A549 (cell line): ENCODE data around the gene TOGARAM2. TPM values are rescaled to one million over a fixed set of nuclear protein-coding genes. Genes with fewer than 3 reads are reported as not detected.
A peak's percentile ranks its signal among the peaks of the same experiment; 100 is the strongest.

Source experiments
- ATAC-seq, 2 experiments: fragments of 200-7000 bp in 1 of 2; fragments of >200 bp in 1 of 2; cut with Nextera tagmentation in 1 of 2; cut with Tn5 transposase in 1 of 2; 3 replicates each; pipeline versions ENCODE4 v1.8.0 to v1.9.1; 2018 to 2020; ENCODE audit warnings: mild to moderate bottlenecking in 1 of 2, moderate library complexity in 1 of 2
- CTCF ChIA-PET: fragments of 300-600 bp; sonication (Branson Sonifier 250); formaldehyde crosslinking; extraction: SDS; loops from one replicate; lab custom pipeline; 2021; ENCODE audit warnings: antibody characterized with exemption, inconsistent platforms; lab: Yijun Ruan, JAX
- POLR2A ChIA-PET: fragments of 350-600 bp; formaldehyde crosslinking; extraction: SDS; loops from one replicate; lab custom pipeline; 2021; ENCODE audit warnings: antibody characterized with exemption, inconsistent platforms; lab: Yijun Ruan, JAX
- DNase-seq, 2 experiments: peaks; one replicate each; pipeline versions ENCODE4 v3.0.0 to v3.0.0-alpha.2; 2011 to 2016; ENCODE audit warnings: low read depth in 1 of 2, low spot score in 1 of 2
- FAIRE-seq: peaks from 2 replicates; lab custom pipeline; 2011; peaks lifted over from hg19 to GRCh38; lab: Jason Lieb, UNC
- H3K27ac ChIP-seq, 2 experiments: fragments of >200 bp; sonication (Bioruptor Twin); formaldehyde crosslinking; 3 replicates each; pipeline ENCODE4 v1.5.1; 2016 to 2017
- H3K4me1 ChIP-seq: fragments of >200 bp; sonication (Bioruptor Twin); formaldehyde crosslinking; 3 replicates; pipeline ENCODE4 v1.6.1; 2016
- H3K4me2 ChIP-seq: fragments of >200 bp; sonication (Bioruptor Twin); formaldehyde crosslinking; 3 replicates; pipeline ENCODE4 v1.6.1; 2016
- H3K4me3 ChIP-seq: fragments of >200 bp; sonication (Bioruptor Twin); formaldehyde crosslinking; 3 replicates; pipeline ENCODE4 v1.5.1; 2016
- H3K9me3 ChIP-seq: fragments of >200 bp; sonication (Bioruptor Twin); formaldehyde crosslinking; 3 replicates; pipeline ENCODE4 v1.6.1; 2016
- BHLHE40 ChIP-seq: IDR thresholded peaks from 2 replicates; pipeline ENCODE4 v1.6.1; 2012; ENCODE audit warnings: low read depth, low read length, inconsistent platforms
- CBX2 ChIP-seq: fragments of 200-600 bp; sonication (generic); IDR thresholded peaks from 2 replicates; pipeline ENCODE4 v1.6.1; 2016; ENCODE audit warnings: low read depth, mild to moderate bottlenecking, borderline replicate concordance
- CHD2 ChIP-seq: fragments of 150-350 bp; IDR thresholded peaks from 2 replicates; pipeline ENCODE4 v1.6.1; 2014; ENCODE audit warnings: low read length; ENCODE audit not compliant: partially characterized antibody
- CHD4 ChIP-seq: fragments of 200-600 bp; sonication (generic); IDR thresholded peaks from 2 replicates; pipeline ENCODE4 v1.6.1; 2016; ENCODE audit warnings: antibody characterized with exemption, mild to moderate bottlenecking, borderline replicate concordance
- E2F6 ChIP-seq: IDR thresholded peaks from 2 replicates; pipeline ENCODE4 v1.6.1; 2012; ENCODE audit warnings: low read depth, borderline replicate concordance
- EHF ChIP-seq: fragments of 250-450 bp; sonication (Bioruptor Pico); IDR thresholded peaks from 2 replicates; pipeline ENCODE4 v1.5.0; 2020; ENCODE audit warnings: mild to moderate bottlenecking
- EHMT2 ChIP-seq: fragments of 200-600 bp; sonication (generic); IDR thresholded peaks from 2 replicates; pipeline ENCODE4 v1.6.1; 2016; ENCODE audit warnings: antibody characterized with exemption, low read depth, mild to moderate bottlenecking, moderate library complexity
- FOSB ChIP-seq: fragments of 250-450 bp; sonication (Bioruptor Pico); IDR thresholded peaks from 2 replicates; pipeline ENCODE4 v1.5.0; 2020; ENCODE audit warnings: mild to moderate bottlenecking, moderate library complexity
- FOSL2 ChIP-seq, 2 experiments: fragments of 450-650 bp in 1 of 2; fragments of >200 bp in 1 of 2; sonication (Bioruptor Twin) in 1 of 2; formaldehyde crosslinking; IDR thresholded peaks; 2 replicates each; pipeline versions ENCODE4 v1.5.0 to v1.6.1; 2016 to 2020; ENCODE audit warnings: mild to moderate bottlenecking in 1 of 2, moderate library complexity in 1 of 2
- FOXS1 ChIP-seq: fragments of 250-450 bp; sonication (Bioruptor Pico); IDR thresholded peaks from 2 replicates; pipeline ENCODE4 v1.5.0; 2020; ENCODE audit warnings: mild to moderate bottlenecking, moderate library complexity
- HDAC2 ChIP-seq: fragments of 200-600 bp; sonication (generic); IDR thresholded peaks from 2 replicates; pipeline ENCODE4 v1.6.1; 2016
- HMGXB4 ChIP-seq: fragments of 250-450 bp; sonication (Bioruptor Pico); IDR thresholded peaks from 2 replicates; pipeline ENCODE4 v1.5.0; 2021; ENCODE audit warnings: mild to moderate bottlenecking, moderate library complexity, borderline replicate concordance
- HOXA7 ChIP-seq: fragments of 250-450 bp; sonication (Bioruptor Pico); IDR thresholded peaks from 2 replicates; pipeline ENCODE4 v1.5.0; 2020; ENCODE audit warnings: mild to moderate bottlenecking, moderate library complexity
- HOXB13 ChIP-seq: fragments of 250-450 bp; sonication (Bioruptor Pico); IDR thresholded peaks from 2 replicates; pipeline ENCODE4 v1.5.0; 2020; ENCODE audit warnings: low read depth, mild to moderate bottlenecking, moderate library complexity
- JUN ChIP-seq, 2 experiments: fragments of >200 bp; sonication (Bioruptor Twin); formaldehyde crosslinking; IDR thresholded peaks; 2 replicates in 1 of 2; 3 replicates in 1 of 2; pipeline ENCODE4 v1.6.1; 2016 to 2017
- JUNB ChIP-seq: fragments of >200 bp; sonication (Bioruptor Twin); formaldehyde crosslinking; IDR thresholded peaks from 2 replicates; pipeline ENCODE4 v1.6.1; 2016
- KDM1A ChIP-seq: fragments of 200-600 bp; sonication (generic); IDR thresholded peaks from 2 replicates; pipeline ENCODE4 v1.6.1; 2016; ENCODE audit warnings: low read depth, mild to moderate bottlenecking
- KDM5A ChIP-seq: fragments of 200-600 bp; sonication (generic); IDR thresholded peaks from 2 replicates; pipeline ENCODE4 v1.6.1; 2016; ENCODE audit warnings: antibody characterized with exemption, mild to moderate bottlenecking
- MAFK ChIP-seq: fragments of 450-650 bp; IDR thresholded peaks from 2 replicates; pipeline ENCODE4 v1.6.1; 2014; ENCODE audit not compliant: partially characterized antibody
- MAZ ChIP-seq: fragments of 150-350 bp; IDR thresholded peaks from 2 replicates; pipeline ENCODE4 v1.6.1; 2014; ENCODE audit warnings: antibody characterized with exemption, low read depth, low read length, borderline replicate concordance
- NFE2L2 ChIP-seq: fragments of 150-350 bp; conservative IDR thresholded peaks from 2 replicates; pipeline ENCODE4 v1.6.1; 2014; ENCODE audit warnings: low read length
- NPAS2 ChIP-seq: fragments of 250-450 bp; sonication (Bioruptor Pico); IDR thresholded peaks from 2 replicates; pipeline ENCODE4 v1.8.0; 2022; ENCODE audit warnings: mild to moderate bottlenecking, moderate library complexity, borderline replicate concordance
- NR3C1 ChIP-seq: fragments of >200 bp; sonication (Bioruptor Twin); formaldehyde crosslinking; IDR thresholded peaks from 3 replicates; pipeline ENCODE4 v1.6.1; 2017
- PBX3 ChIP-seq: IDR thresholded peaks from 2 replicates; pipeline ENCODE4 v1.6.1; 2012
- PHF8 ChIP-seq: fragments of 200-600 bp; sonication (generic); IDR thresholded peaks from 2 replicates; pipeline ENCODE4 v1.6.1; 2016; ENCODE audit warnings: low read depth, mild to moderate bottlenecking, antibody characterized with exemption, moderate library complexity, borderline replicate concordance
- POLR2A ChIP-seq: IDR thresholded peaks from 2 replicates; pipeline ENCODE4 v1.6.1; 2012; ENCODE audit warnings: mild to moderate bottlenecking, low read length
- POLR2AphosphoS2 ChIP-seq: conservative IDR thresholded peaks from 2 replicates; pipeline ENCODE4 v1.6.1; 2012; ENCODE audit warnings: low read length, improper control_type of control experiment, inconsistent platforms
- RAD21 ChIP-seq, 2 experiments: fragments of >200 bp in 1 of 2; sonication (Bioruptor Twin) in 1 of 2; formaldehyde crosslinking in 1 of 2; IDR thresholded peaks in 1 of 2; conservative IDR thresholded peaks in 1 of 2; 2 replicates in 1 of 2; 3 replicates in 1 of 2; pipeline ENCODE4 v1.6.1; 2012 to 2018; ENCODE audit warnings: inconsistent platforms in 1 of 2
- RARB ChIP-seq: fragments of 250-450 bp; sonication (Bioruptor Pico); IDR thresholded peaks from 2 replicates; pipeline ENCODE4 v1.8.0; 2021; ENCODE audit warnings: mild to moderate bottlenecking, moderate library complexity
- RCOR1 ChIP-seq: fragments of 150-350 bp; IDR thresholded peaks from 2 replicates; pipeline ENCODE4 v1.6.1; 2014; ENCODE audit warnings: antibody characterized with exemption, low read length, low read depth
- REST ChIP-seq: fragments of 200-600 bp; sonication (generic); IDR thresholded peaks from 2 replicates; pipeline ENCODE4 v1.6.1; 2016; ENCODE audit warnings: antibody characterized with exemption, mild to moderate bottlenecking, moderate library complexity
- SMC3 ChIP-seq: fragments of >200 bp; sonication (Bioruptor Twin); formaldehyde crosslinking; IDR thresholded peaks from 3 replicates; pipeline ENCODE4 v1.6.1; 2018; ENCODE audit warnings: inconsistent platforms
- TFCP2L1 ChIP-seq: fragments of 250-450 bp; sonication (Bioruptor Pico); IDR thresholded peaks from 2 replicates; pipeline ENCODE4 v1.5.0; 2021; ENCODE audit warnings: mild to moderate bottlenecking
- TP53 ChIP-seq: fragments of 250-450 bp; sonication (Bioruptor Pico); IDR thresholded peaks from 2 replicates; pipeline ENCODE4 v1.5.0; 2021; ENCODE audit warnings: mild to moderate bottlenecking, moderate library complexity
- ZNF302 ChIP-seq: fragments of 250-450 bp; sonication (Bioruptor Pico); IDR thresholded peaks from 2 replicates; pipeline ENCODE4 v1.9.0; 2021; ENCODE audit warnings: inconsistent platforms, mild to moderate bottlenecking, moderate library complexity
- ZSCAN20 ChIP-seq: fragments of 250-450 bp; sonication (Bioruptor Pico); IDR thresholded peaks from 2 replicates; pipeline ENCODE4 v1.8.0; 2022; ENCODE audit warnings: mild to moderate bottlenecking, moderate library complexity
- WGBS: methylation state at CpG from one replicate; pipeline ENCODE4 v1.1.6; 2017; ENCODE audit errors: missing lambda C conversion rate; 5-methylcytosine and 5-hydroxymethylcytosine counted together
- polyA plus RNA-seq, 4 experiments: library from polyadenylated mRNA; depleted of rRNA in 3 of 4; stranded (reverse); fragments of >200 nt; fragmentation: RNase III in 1 of 4; extraction: RNeasy Plus Mini Kit Qiagen cat#74134 plus additional on column Dnase treatment in 1 of 4; gene quantifications; 2 replicates in 3 of 4; 3 replicates in 1 of 4; pipeline ENCODE4 v1.2.3, GENCODE V29; 2011 to 2017

TOGARAM2 gene
- polyA plus RNA-seq, 2 of the 4 experiments (the other 2 are of a cell fraction): 0.14 to 0.35 TPM

- Histone ChIP-seq H3K4me1 (peaks cover 7% of the 10 kb centered on the region; the same call in 2 of the 3 replicates), H3K9me3 (no peaks in the 10 kb centered on the region), H3K4me3 (no peak overlapping the region), H3K27ac (peak overlapping the region; percentile 19 to 66; a peak in 4 of 6 replicates), H3K4me2 (no peak overlapping the region)
- peak in 1 of 2 experiments; percentile 18 for DNase-seq
- ATAC-seq: peak in 1 of 2 experiments; percentile 28; a peak in 2 of 6 replicates
- ChIA-PET POLR2A (no interaction called here), CTCF (interaction anchor here (0.6 to 1.9 kb wide), 6 partner anchors 11 to 1062 kb away, joined by 3 to 4 read pairs (median 4); no protein-coding TSS in a partner anchor)
- WGBS: 73% methylated on average over 9 of the region's 9 CpGs
- no peak for FAIRE-seq
- TF ChIP-seq PHF8: no peak
- TF ChIP-seq CHD2: no peak
- 0 out of 2 replicates have a peak, but pooled peaks have one; percentile 17 for TF ChIP-seq HMGXB4 (CRISPR knock-in tag)
- TF ChIP-seq BHLHE40: no peak
- TF ChIP-seq FOSB (CRISPR knock-in tag): 0 out of 2 replicates have a peak, but pooled peaks have one; percentile 54
- no peak for TF ChIP-seq TFCP2L1 (CRISPR knock-in tag)
- TF ChIP-seq NFE2L2: peak; percentile 80
- peak; percentile 97 for TF ChIP-seq HOXB13
- no peak for TF ChIP-seq E2F6
- TF ChIP-seq POLR2AphosphoS2: no peak
- TF ChIP-seq PBX3: no peak
- no peak for TF ChIP-seq RARB (CRISPR knock-in tag)
- no peak for TF ChIP-seq CHD4
- no peak for TF ChIP-seq NR3C1
- TF ChIP-seq EHF (CRISPR knock-in tag): peak; percentile 95
- TF ChIP-seq EHMT2: no peak
- no peak for TF ChIP-seq KDM5A
- no peak for TF ChIP-seq FOSL2 (IDR thresholded peaks at IDR 0.05)
- no peak for TF ChIP-seq FOSL2 (CRISPR knock-in tag; IDR thresholded peaks at IDR 0.05)
- TF ChIP-seq ZSCAN20: peak; percentile 88; the same call in 1 of the 2 replicates
- TF ChIP-seq HOXA7 (CRISPR knock-in tag): peak; percentile 73; the same call in 1 of the 2 replicates
- TF ChIP-seq KDM1A: no peak
- no peak for TF ChIP-seq RCOR1
- no peak for TF ChIP-seq POLR2A
- no peak for TF ChIP-seq JUN (IDR thresholded peaks at IDR 0.05)
- peak; percentile 95 for TF ChIP-seq ZNF302 (CRISPR knock-in tag)
- TF ChIP-seq CBX2: no peak
- peak; percentile 86 for TF ChIP-seq MAFK
- no peak for TF ChIP-seq MAZ
- peak; percentile 94 for TF ChIP-seq FOXS1 (CRISPR knock-in tag)
- TF ChIP-seq HDAC2: no peak
- TF ChIP-seq SMC3: no peak
- no peak for TF ChIP-seq TP53
- no peak for TF ChIP-seq JUNB
- no peak for TF ChIP-seq RAD21 (conservative IDR thresholded peaks at IDR 0.05 in 1 of 2, IDR thresholded peaks at IDR 0.05 in 1 of 2)
- TF ChIP-seq REST: no peak
- TF ChIP-seq NPAS2 (CRISPR knock-in tag): peak; percentile 69; the same call in 1 of the 2 replicates
These were observed 61.5 kb downstream of the TOGARAM2 start for GRCh38 chr2:29042561-29043075.
